Uterus (tissue), 4 donors: ENCODE measurements around the gene KCND3. TPM values are rescaled to one million over a fixed set of nuclear protein-coding genes. Genes with fewer than 3 reads are reported as not detected.

Source experiments
- DNase-seq, 2 donors: peaks; one replicate each; pipeline ENCODE4 v3.0.0-alpha.2; 2019 to 2020
- H3K27ac ChIP-seq, 2 donors: fragments of 200-600 bp; sonication (generic); 1 replicate in 1 of 2; 2 replicates in 1 of 2; pipeline ENCODE4 v1.5.1; 2016 to 2018
- H3K27me3 ChIP-seq, 2 donors: fragments of 200-600 bp; sonication (generic); one replicate each; pipeline ENCODE4 v1.5.1; 2018 to 2019; ENCODE audit warnings: control low read depth in 1 of 2
- H3K36me3 ChIP-seq, 2 donors: fragments of 200-600 bp; sonication (generic); one replicate each; pipeline ENCODE4 v1.5.1; 2019; ENCODE audit warnings: control low read depth in 1 of 2
- H3K4me1 ChIP-seq, 2 donors: fragments of 200-600 bp; sonication (generic); one replicate each; pipeline ENCODE4 v1.5.1; 2018 to 2019; ENCODE audit warnings: control low read depth in 1 of 2
- H3K4me3 ChIP-seq, 2 donors: fragments of 200-600 bp; sonication (generic); 1 replicate in 1 of 2; 2 replicates in 1 of 2; pipeline ENCODE4 v1.5.1; 2018 to 2019; ENCODE audit warnings: mild to moderate bottlenecking in 1 of 2
- H3K9me3 ChIP-seq, 2 donors: fragments of 200-600 bp; sonication (generic); one replicate each; pipeline ENCODE4 v1.5.1; 2019; ENCODE audit warnings: control low read depth in 1 of 2
- POLR2A ChIP-seq, 2 donors: fragments of 450-650 bp; IDR thresholded peaks; one replicate each; pipeline ENCODE4 v1.6.1; 2016; ENCODE audit warnings: antibody characterized with exemption in 2 of 2, mild to moderate bottlenecking in 1 of 2, moderate library complexity in 1 of 2
- intact Hi-C: fragments of 100-400 bp; cut with DNase I; formaldehyde crosslinking; loops from one replicate; pipeline ENCODE4 v1.15.1; 2023; ENCODE audit warnings: low total_unique reads
- total RNA-seq, 4 donors: library from RNA; depleted of rRNA in 3 of 4; stranded (reverse); fragments of >200 nt in 3 of 4; gene quantifications; one replicate each; pipeline versions ENCODE4 v1.1.0 to v1.2.4, GENCODE V29; 2014 to 2023
- TF ChIP-seq, protein P1 (sequence below), 4 experiments: fragments of 200-600 bp in 2 of 4; fragments of 450-650 bp in 2 of 4; sonication (generic) in 2 of 4; IDR thresholded peaks; one replicate each; pipeline ENCODE4 v1.5.1; 2016 to 2019; ENCODE audit warnings: antibody characterized with exemption in 4 of 4, mild to moderate bottlenecking in 2 of 4, moderate library complexity in 1 of 4
- donor health status: DM: yes; HTN: yes; CAD: no.

Gene KCND3
- total RNA-seq, 4 donors from 2014 or later: 5.0 to 13.5 (median 7.2) TPM

DNA sequence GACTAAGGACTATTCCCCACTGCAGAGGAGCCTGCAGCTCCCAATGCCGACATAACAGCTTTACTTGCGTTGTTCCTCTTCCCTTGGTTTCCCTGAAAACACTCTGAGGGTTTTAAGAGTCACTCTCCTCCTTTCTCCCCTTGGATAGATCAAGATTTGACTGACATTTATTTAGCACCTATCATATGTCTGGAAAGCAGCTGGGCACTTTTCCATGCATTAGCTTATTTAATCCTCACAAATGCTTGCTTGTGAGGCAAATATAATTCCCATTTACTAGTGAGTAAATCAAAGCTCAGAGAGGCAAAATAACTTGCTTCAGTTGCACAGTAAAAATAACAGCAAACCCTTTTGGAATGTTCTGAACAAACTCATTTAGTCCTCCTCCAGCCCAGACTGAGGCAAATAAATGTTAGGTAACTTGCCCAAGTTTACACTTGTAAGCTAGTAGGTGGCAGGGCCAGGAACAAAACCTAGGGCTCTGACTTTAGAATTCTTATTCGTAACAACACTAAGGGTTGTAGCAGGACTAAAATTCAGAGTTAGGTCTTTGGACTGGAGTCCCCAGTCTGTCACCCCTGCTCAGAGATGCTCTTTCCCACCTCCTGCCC, 81.4 kb downstream of the KCND3 start:
- Histone ChIP-seq H3K27ac (no peak overlapping the region), H3K4me3 (no peak overlapping the region), H3K4me1 (no peaks in the 10 kb centered on the region), H3K27me3 (no peaks in the 10 kb centered on the region), H3K9me3 (no peaks in the 10 kb centered on the region), H3K36me3 (no peaks in the 10 kb centered on the region)
- intact Hi-C loops: no loop called here
- DNase-seq: no peak
- TF ChIP-seq, protein P1, sequence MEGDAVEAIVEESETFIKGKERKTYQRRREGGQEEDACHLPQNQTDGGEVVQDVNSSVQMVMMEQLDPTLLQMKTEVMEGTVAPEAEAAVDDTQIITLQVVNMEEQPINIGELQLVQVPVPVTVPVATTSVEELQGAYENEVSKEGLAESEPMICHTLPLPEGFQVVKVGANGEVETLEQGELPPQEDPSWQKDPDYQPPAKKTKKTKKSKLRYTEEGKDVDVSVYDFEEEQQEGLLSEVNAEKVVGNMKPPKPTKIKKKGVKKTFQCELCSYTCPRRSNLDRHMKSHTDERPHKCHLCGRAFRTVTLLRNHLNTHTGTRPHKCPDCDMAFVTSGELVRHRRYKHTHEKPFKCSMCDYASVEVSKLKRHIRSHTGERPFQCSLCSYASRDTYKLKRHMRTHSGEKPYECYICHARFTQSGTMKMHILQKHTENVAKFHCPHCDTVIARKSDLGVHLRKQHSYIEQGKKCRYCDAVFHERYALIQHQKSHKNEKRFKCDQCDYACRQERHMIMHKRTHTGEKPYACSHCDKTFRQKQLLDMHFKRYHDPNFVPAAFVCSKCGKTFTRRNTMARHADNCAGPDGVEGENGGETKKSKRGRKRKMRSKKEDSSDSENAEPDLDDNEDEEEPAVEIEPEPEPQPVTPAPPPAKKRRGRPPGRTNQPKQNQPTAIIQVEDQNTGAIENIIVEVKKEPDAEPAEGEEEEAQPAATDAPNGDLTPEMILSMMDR (IDR thresholded peaks at IDR 0.05): no peak
- no peak for TF ChIP-seq POLR2A (IDR thresholded peaks at IDR 0.05)

DNA sequence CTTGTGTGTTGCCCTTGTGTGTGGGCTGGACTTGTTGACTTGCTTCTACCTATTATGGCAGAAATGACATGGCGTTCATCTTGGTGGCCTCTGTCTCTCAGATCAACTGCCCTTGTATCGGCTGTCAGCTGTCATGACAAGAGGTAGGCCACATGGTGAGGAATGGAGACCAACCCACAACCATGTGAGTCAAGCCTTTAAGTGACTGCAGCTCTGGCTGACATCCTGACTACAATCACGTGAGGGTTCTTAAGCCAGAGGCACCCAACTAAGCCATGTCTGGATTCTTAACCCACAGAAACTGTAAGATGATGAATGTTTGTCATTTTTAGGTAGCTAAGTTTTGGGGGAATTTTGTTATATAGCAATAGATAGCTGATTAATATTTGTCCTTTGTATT, 82.1 kb downstream of the KCND3 start:
- H3K27ac ChIP-seq: no peak overlapping the region
- no peaks in the 10 kb centered on the region for H3K36me3 ChIP-seq
- H3K4me1 ChIP-seq: no peaks in the 10 kb centered on the region
- H3K9me3 ChIP-seq: no peaks in the 10 kb centered on the region
- H3K27me3 ChIP-seq: no peaks in the 10 kb centered on the region
- no peak for DNase-seq
- no peak for TF ChIP-seq POLR2A (IDR thresholded peaks at IDR 0.05)
- TF ChIP-seq, protein P1 (IDR thresholded peaks at IDR 0.05): no peak
- intact Hi-C loops: no loop called here
- no peak overlapping the region for H3K4me3 ChIP-seq

DNA sequence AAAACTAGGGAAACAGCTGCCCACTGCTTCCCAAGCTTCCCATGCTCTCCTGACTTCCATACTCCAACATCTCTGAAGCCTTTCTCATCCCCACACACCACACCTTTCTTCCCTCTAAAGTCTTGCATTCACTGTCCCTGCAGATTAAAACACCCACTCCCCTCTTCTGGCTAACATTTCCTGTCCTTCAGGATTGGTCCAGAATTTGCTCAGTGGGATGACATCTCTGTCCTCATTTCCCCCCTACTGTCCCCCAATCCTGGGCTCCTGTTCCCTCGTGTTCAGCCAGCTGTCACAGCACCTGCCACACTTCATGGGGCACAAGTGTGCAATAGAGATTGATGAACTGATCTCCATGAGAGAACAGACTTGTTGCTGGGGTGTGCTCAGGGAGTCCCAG, 82.7 kb downstream of the KCND3 start:
- Histone ChIP-seq H3K9me3 (no peaks in the 10 kb centered on the region), H3K36me3 (no peaks in the 10 kb centered on the region), H3K4me3 (no peak overlapping the region), H3K4me1 (no peaks in the 10 kb centered on the region), H3K27ac (no peak overlapping the region), H3K27me3 (no peaks in the 10 kb centered on the region)
- TF ChIP-seq, protein P1 (IDR thresholded peaks at IDR 0.05): no peak
- TF ChIP-seq POLR2A (IDR thresholded peaks at IDR 0.05): no peak
- intact Hi-C loops: no loop called here
- DNase-seq: no peak

DNA sequence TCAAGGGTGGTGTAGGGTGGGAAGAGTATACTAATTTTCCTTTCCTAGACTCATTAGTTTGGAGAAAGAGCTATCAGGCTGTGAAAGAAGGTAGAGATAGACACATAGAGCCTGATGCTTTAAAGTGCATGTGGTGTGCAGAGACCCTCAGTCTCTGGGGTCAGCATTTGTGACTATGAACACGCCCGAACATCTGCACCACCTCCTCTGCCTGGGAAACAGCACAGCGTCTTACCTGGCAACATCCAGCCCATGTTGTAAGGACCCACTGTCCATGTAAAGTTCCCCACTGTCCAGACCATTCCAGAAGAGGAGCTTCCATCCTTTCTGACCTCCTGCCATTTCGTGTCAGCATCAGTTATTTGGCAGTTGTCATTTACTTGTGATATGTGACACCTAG, 83.4 kb downstream of the KCND3 start:
- intact Hi-C loops: no loop called here
- Histone ChIP-seq H3K36me3 (no peaks in the 10 kb centered on the region), H3K4me1 (no peaks in the 10 kb centered on the region), H3K27me3 (no peaks in the 10 kb centered on the region), H3K9me3 (no peaks in the 10 kb centered on the region), H3K27ac (no peak overlapping the region), H3K4me3 (no peak overlapping the region)
- no peak for DNase-seq
- TF ChIP-seq, protein P1 (IDR thresholded peaks at IDR 0.05): no peak
- TF ChIP-seq POLR2A (IDR thresholded peaks at IDR 0.05): no peak

DNA sequence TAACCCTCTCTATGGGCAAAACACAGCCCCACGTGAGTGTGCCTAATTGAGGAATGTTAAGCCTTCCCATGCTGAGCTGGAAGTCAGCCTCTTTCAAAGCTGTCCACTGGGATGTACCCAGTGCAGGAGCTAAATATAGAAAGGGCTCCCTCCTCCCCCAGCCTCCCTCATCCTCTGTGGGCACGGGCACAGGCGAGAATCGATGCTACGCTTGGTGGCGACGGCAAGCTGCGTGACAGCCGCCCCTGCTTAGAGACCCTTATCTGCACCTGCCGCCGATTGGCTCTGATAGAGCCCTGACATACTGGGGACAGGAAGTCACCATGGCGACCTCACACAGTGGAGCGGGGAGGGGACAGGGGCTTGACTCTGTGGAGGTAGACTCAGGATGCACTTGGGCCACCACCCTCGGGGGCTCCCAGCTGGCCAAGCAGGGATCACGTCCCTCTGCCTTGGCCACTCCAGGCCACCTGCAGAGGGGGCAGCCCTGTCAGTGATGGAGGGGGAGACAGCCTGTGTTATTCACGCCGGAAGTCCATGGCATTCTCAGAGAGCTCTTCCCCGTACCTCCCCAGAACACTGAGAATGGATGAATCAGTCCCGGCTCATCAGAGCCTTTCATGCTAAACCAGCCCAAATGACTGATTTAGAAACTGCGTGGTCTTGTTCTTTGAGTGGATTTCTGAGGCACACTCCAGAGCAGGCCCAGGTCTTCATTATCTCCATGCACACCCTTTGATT, 84.8 kb downstream of the KCND3 start:
- H3K27ac ChIP-seq: no peak overlapping the region
- no peaks in the 10 kb centered on the region for H3K36me3 ChIP-seq
- intact Hi-C loops: no loop called here
- H3K4me1 ChIP-seq: no peaks in the 10 kb centered on the region
- no peak overlapping the region for H3K4me3 ChIP-seq
- TF ChIP-seq POLR2A (IDR thresholded peaks at IDR 0.05): no peak
- TF ChIP-seq, protein P1 (IDR thresholded peaks at IDR 0.05): no peak
- no peaks in the 10 kb centered on the region for H3K27me3 ChIP-seq
- DNase-seq: no peak
- H3K9me3 ChIP-seq: no peaks in the 10 kb centered on the region
